GDM1 (cell line): ENCODE results near the gene THSD4.

Source experiments
- DNase-seq: peaks from one replicate; lab custom pipeline; 2025; lab: John Stamatoyannopoulos, UW

Gene THSD4

GRCh38 chr15:71114887-71115566 is at the start of gene THSD4:
THSD4 (plus strand) TSS chr15:71115471.
- no peak for DNase-seq

GRCh38 chr15:71066983-71067382 is 48.3 kb upstream of the THSD4 start:
- DNase-seq: no peak

- DNase-seq: no peak
These were observed 45.6 kb upstream of the THSD4 start for GRCh38 chr15:71069693-71070092.

- no peak for DNase-seq
These were observed 43.7 kb upstream of the THSD4 start for GRCh38 chr15:71071529-71071928.

- DNase-seq: no peak
These were observed 42.8 kb upstream of the THSD4 start for GRCh38 chr15:71072423-71072822.

GRCh38 chr15:71078506-71079207 is 36.6 kb upstream of the THSD4 start:
- DNase-seq: no peak

GRCh38 chr15:71079208-71080044 is 35.8 kb upstream of the THSD4 start:
- no peak for DNase-seq

GRCh38 chr15:71080166-71080565 is 35.1 kb upstream of the THSD4 start:
- no peak for DNase-seq

- DNase-seq: no peak
These were observed 34.6 kb upstream of the THSD4 start for GRCh38 chr15:71080705-71081104.

GRCh38 chr15:71082803-71083202 is 32.5 kb upstream of the THSD4 start:
- no peak for DNase-seq

- no peak for DNase-seq
These were observed 31.9 kb upstream of the THSD4 start for GRCh38 chr15:71083349-71083748.

- no peak for DNase-seq
These were observed 31.0 kb upstream of the THSD4 start for GRCh38 chr15:71084264-71084663.

- DNase-seq: no peak
These were observed 29.5 kb upstream of the THSD4 start for GRCh38 chr15:71085809-71086208.

- no peak for DNase-seq
These were observed 27.1 kb upstream of the THSD4 start for GRCh38 chr15:71088155-71088554.

GRCh38 chr15:71088683-71089082 is 26.6 kb upstream of the THSD4 start:
- DNase-seq: no peak

- DNase-seq: no peak
These were observed 25.5 kb upstream of the THSD4 start for GRCh38 chr15:71089801-71090200.

GRCh38 chr15:71091601-71092000 is 23.7 kb upstream of the THSD4 start:
- DNase-seq: no peak

GRCh38 chr15:71092056-71092600 is 23.1 kb upstream of the THSD4 start:
- DNase-seq: no peak

- no peak for DNase-seq
These were observed 21.9 kb upstream of the THSD4 start for GRCh38 chr15:71093054-71094024.

GRCh38 chr15:71094137-71094536 is 21.1 kb upstream of the THSD4 start:
- no peak for DNase-seq

GRCh38 chr15:71096676-71097075 is 18.6 kb upstream of the THSD4 start:
- no peak for DNase-seq
